WERI-Rb-1 (cell line): ENCODE data around the gene GHRH.
A peak's percentile ranks its signal among the peaks of the same experiment; 100 is the strongest.

Experiments used
- DNase-seq: peaks from one replicate; pipeline ENCODE4 v3.0.0-alpha.2; 2020
- H3K27ac ChIP-seq: fragments of 250-450 bp; sonication (Bioruptor Pico); 2 replicates; pipeline ENCODE4 v1.5.1; 2020; ENCODE audit warnings: mild to moderate bottlenecking, moderate library complexity
- H3K27me3 ChIP-seq: fragments of 250-450 bp; sonication (Bioruptor Pico); 2 replicates; pipeline ENCODE4 v1.5.1; 2021; ENCODE audit warnings: mild to moderate bottlenecking, low read depth, moderate library complexity; ENCODE audit not compliant: insufficient read depth, severe bottlenecking
- H3K36me3 ChIP-seq: fragments of 250-450 bp; sonication (Bioruptor Pico); 2 replicates; pipeline ENCODE4 v1.5.1; 2020; ENCODE audit warnings: mild to moderate bottlenecking, moderate library complexity
- H3K4me3 ChIP-seq: 2 replicates; pipeline ENCODE4 v1.5.1; 2011; ENCODE audit warnings: low read depth, mild to moderate bottlenecking, control low read depth, low read length
- H3K9me3 ChIP-seq: fragments of 250-450 bp; sonication (Bioruptor Pico); 2 replicates; pipeline ENCODE4 v1.5.1; 2021; ENCODE audit warnings: mild to moderate bottlenecking, moderate library complexity; ENCODE audit not compliant: severe bottlenecking
- CTCF ChIP-seq: IDR thresholded peaks from 2 replicates; pipeline ENCODE4 v1.5.1; 2011; ENCODE audit warnings: low read depth, mild to moderate bottlenecking, control low read depth, inconsistent platforms, low read length

Gene GHRH

GRCh38 chr20:37295001-37295400 lies 33.4 kb upstream of the GHRH start:
- Histone ChIP-seq H3K27ac (no peak overlapping the region), H3K36me3 (peaks cover 26% of the 10 kb centered on the region), H3K4me3 (no peak overlapping the region), H3K9me3 (no peaks in the 10 kb centered on the region), H3K27me3 (no peaks in the 10 kb centered on the region)
- no peak for DNase-seq
- no peak for TF ChIP-seq CTCF

GRCh38 chr20:37294262-37294981 lies 32.8 kb upstream of the GHRH start:
- no peaks in the 10 kb centered on the region for H3K9me3 ChIP-seq
- H3K36me3 ChIP-seq = peaks cover 28% of the 10 kb centered on the region
- no peak for DNase-seq
- no peak for TF ChIP-seq CTCF
- H3K27me3 ChIP-seq = no peaks in the 10 kb centered on the region
- H3K27ac ChIP-seq = no peak overlapping the region
- no peak overlapping the region for H3K4me3 ChIP-seq

- Histone ChIP-seq H3K36me3 (peaks cover 24% of the 10 kb centered on the region), H3K4me3 (no peak overlapping the region), H3K27ac (no peak overlapping the region), H3K27me3 (no peaks in the 10 kb centered on the region), H3K9me3 (no peaks in the 10 kb centered on the region)
- TF ChIP-seq CTCF = no peak
- DNase-seq = no peak
Observed at GRCh38 chr20:37293301-37293943, 31.8 kb upstream of the GHRH start.

- no peak for TF ChIP-seq CTCF
- Histone ChIP-seq H3K27me3 (no peaks in the 10 kb centered on the region), H3K4me3 (no peak overlapping the region), H3K36me3 (peaks cover 21% of the 10 kb centered on the region), H3K27ac (peak overlapping the region; percentile 28; the same call in 1 of the 2 replicates), H3K9me3 (no peaks in the 10 kb centered on the region)
- DNase-seq = peak; percentile 30
Observed at GRCh38 chr20:37291724-37292126, 30.1 kb upstream of the GHRH start.

- no peaks in the 10 kb centered on the region for H3K27me3 ChIP-seq
- no peaks in the 10 kb centered on the region for H3K9me3 ChIP-seq
- peak overlapping the region; percentile 84 for H3K4me3 ChIP-seq
- peak overlapping the region; percentile 90 for H3K27ac ChIP-seq
- H3K36me3 ChIP-seq = peaks cover 21% of the 10 kb centered on the region
- DNase-seq = no peak
- TF ChIP-seq CTCF = no peak
Observed at GRCh38 chr20:37290158-37290810, 28.7 kb upstream of the GHRH start.
